ENCODE data around the gene USP7.
A peak's percentile ranks its signal among the peaks of the same experiment; 100 is the strongest.
"Not testable (repeated sequence)": the region's sequence is repeated elsewhere in the genome, so short reads cannot be mapped to it uniquely, and the experiment has no call there.

USP7 gene

DNA sequence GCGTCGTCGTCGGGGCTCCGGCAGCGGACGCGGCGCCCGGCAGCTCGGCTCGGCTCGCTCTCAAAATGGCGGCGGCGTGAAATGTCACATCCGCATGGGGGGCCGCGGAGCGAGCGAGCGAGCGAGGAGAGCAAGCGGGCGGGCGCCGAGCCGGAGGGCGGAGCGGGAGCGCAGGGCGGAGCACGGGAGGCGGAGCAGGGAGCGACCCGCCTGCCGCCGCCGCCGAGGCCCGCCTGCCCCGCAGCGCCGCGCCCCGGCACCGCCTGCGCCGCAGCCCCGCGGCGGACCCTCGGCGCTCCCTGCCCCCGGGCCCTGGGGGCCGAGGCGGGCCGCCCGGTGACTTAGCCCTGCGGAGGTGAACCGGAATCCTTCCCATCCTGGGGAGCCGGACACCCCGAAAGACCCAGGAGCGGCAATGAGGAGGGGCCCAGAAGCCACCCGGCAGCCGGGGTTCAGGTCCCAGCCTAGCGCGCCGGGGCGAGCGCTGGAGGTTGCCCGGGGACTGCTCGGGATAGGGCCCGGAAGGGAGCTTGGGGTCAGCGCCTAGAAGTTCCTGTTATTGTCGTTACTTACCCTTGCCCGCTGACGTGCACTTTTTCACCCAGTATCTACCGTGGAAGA is at the start of gene USP7:
Gene USP7 (minus strand): TSS at position 86 of the 621 bp plus-strand sequence. CDS start 621 bp downstream, outside the sequence.
- DNase-seq = peak; percentile 88

- DNase-seq = no peak
These were observed 49.8 kb upstream of the USP7 start for GRCh38 chr16:9013508-9013864.

- DNase-seq = no peak
These were observed 49.3 kb upstream of the USP7 start for GRCh38 chr16:9012848-9013507.

DNA sequence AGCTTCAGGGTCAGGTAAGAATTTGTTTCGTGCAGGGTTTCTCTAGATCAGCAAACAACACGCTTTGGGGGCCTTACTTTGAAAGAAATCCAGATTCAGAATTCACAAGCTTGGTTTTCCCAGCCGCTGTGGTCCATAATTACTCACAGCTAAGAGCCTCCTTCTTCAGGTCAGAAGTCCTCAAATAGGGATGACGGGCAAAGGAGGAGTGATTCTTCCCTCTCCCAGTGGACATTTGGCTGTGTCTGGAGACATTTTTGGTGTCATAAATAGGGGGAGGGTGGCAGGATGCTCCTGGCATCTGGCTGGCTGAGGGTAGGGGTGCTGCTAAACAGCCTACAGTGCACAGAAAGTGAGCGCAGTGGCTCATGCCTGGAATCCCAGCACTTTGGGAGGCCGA is 48.6 kb upstream of the USP7 start:
- DNase-seq = no peak

DNA sequence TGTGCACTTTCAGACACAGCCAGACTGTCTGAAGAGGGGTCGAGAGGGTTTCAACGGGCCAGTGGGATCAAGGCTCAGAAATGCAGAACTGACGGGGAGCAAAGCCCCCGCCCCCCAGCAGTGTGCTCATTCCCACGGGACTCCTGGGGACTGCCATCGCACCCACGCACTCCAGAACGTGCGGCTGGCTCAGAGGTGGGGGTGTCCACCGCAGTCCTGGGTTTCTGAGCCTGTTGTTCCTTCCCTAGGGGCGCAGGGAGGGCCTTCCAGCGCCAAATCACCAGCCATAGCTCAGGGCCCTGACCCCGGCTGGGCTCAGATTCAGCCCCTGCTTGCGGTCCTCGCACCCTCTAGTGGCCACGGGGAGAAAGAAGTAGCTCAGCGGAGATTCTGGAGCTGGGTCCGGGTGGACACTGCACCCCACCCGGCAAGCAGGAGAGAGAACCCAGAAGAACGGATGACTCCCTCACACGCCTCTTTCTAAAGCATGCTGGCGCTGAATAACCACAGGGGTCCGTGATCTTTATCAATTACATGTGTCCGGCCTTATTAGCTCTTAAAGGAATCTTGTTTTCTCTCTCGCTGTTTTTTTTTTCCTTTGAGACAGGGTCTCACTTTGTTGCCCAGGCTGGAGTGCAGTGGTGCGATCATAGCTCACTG is 45.0 kb upstream of the USP7 start:
- peak; percentile 57 for DNase-seq

DNA sequence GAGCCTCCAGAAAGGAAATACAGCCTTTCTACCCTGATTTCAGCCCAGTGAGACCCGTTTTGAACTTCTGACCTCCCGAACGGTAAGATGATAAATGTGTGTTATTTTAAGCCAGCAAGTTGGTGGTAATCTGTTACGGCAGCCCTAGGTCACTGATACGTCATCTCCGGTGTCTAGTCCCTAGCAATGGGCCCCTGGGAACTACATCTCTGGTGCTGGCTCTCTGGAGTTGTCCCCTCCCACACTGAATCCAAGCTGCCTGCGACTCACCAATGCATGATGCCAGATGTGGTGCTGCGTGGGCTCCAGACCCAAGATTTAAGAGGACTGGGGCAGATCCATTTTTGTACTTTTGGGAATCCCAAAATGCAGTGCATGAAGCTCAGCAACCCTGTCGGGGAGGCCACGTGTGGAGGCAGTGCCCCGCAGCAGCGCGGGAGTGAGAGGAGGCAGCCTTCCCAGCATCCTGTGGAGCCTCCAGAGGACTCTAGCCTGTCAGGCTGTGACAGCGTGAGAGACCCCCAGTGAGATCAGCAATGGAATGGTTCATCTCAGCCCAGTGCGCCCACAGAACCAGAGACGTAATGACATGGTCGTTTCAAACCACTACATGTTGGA is 43.6 kb upstream of the USP7 start:
- no peak for DNase-seq

DNA sequence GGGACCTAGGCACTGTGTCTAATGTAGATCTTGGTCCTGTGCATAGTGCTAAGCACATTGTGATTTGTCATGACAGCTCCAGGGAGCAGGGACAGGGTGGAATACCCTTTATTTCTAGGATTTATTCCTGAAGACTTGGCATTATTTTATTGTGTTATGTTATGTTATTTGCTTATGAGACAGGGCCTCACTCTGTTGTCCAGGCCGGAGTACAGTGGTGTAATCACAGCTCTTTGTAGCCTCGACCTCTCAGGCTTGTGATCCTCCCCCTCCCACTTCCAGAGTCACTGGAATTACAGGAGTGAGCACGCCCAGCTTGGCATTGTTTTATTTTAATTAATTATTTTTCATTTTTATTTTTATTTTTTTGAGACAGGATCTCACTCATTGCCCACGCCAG is 40.5 kb upstream of the USP7 start:
- DNase-seq = no peak

GRCh38 chr16:9003763-9004162 is 40.1 kb upstream of the USP7 start:
- no peak for DNase-seq

GRCh38 chr16:9003322-9003721 is 39.6 kb upstream of the USP7 start:
- DNase-seq = no peak

GRCh38 chr16:9002042-9002441 is 38.3 kb upstream of the USP7 start:
- DNase-seq = no peak

GRCh38 chr16:9000664-9001063 is 37.0 kb upstream of the USP7 start:
- no peak for DNase-seq

- no peak for DNase-seq
These were observed 36.1 kb upstream of the USP7 start for GRCh38 chr16:8999800-9000199.

- DNase-seq = no peak
These were observed 34.4 kb upstream of the USP7 start for GRCh38 chr16:8998108-8998507.

- no peak for DNase-seq
These were observed 33.2 kb upstream of the USP7 start for GRCh38 chr16:8996891-8997290.

DNA sequence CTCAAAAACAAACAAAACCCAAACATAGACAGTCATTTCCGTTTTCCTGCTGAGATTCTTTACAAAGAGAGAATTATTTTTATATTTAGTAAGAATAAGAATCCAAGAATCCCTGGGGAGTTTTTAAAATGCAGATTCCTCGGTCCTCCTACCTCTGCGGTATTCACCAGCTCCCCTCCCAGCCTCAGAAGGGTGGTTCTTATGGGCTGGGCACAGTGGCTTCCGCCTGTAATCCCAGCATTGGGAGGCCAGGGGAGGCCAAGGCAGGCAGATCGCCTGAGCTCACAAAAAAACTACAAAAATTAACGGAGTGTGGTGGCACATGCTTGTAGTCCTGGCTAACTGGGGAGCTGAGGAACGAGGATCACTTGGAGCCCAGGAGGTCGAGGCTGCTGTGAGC is 26.7 kb upstream of the USP7 start:
- DNase-seq = no peak

GRCh38 chr16:8989099-8989878 is 25.6 kb upstream of the USP7 start:
- no peak for DNase-seq

DNA sequence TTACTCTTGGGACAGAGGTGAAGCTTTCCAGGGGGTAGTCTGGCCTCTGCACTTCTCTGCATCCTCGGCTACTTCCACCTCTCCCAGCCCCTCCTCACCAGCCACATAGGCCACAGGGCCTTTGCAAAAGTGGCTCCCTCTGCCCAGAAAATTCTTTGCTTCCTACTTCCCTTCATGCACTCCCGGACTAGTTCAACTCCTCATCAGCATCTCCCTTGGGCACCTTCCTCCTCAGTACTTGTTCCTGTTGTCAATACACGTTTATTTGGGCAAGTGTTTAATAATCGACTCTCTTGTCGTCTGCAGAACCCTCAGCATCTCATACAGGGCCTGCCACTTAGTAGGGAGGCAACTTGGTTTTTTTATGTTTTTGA is 23.1 kb upstream of the USP7 start:
- DNase-seq = no peak

DNA sequence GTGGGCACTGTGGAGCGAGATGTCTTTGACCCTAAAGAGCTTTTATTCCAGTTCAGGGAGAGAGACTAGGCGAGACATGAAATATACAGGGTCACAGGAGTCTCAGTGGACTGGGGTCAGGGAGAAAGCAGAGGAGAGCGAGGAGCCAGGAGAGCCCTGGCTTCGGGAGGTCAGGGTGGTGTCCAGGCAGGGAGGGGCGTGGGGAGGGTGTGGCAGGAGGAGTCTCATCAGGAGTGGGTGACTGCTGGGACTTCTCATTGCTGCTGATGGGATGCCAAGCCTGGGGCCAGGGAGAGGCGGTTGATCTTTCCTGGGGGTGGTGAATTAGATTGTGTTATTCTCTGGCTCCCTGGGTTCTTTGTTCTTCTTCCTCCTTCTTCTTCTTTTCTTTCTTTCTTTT is 22.4 kb upstream of the USP7 start:
- no peak for DNase-seq

- no peak for DNase-seq
These were observed 19.1 kb upstream of the USP7 start for GRCh38 chr16:8982816-8983215.

DNA sequence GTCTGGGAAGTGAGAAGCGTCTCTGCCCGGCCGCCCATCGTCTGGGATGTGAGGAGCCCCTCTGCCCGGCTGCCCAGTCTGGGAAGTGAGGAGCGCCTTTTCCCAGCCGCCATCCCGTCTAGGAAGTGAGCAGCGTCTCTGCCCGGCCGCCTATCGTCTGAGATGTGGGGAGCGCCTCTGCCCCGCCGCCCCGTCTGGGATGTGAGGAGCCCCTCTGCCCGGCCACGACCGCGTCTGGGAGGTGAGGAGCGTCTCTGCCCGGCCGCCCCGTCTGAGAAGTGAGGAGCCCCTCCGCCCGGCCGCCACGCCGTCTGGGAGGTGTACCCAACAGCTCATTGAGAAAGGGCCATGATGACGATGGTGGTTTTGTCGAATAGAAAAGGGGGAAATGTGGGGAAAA is 18.2 kb upstream of the USP7 start:
- not testable (repeated sequence) for DNase-seq

DNA sequence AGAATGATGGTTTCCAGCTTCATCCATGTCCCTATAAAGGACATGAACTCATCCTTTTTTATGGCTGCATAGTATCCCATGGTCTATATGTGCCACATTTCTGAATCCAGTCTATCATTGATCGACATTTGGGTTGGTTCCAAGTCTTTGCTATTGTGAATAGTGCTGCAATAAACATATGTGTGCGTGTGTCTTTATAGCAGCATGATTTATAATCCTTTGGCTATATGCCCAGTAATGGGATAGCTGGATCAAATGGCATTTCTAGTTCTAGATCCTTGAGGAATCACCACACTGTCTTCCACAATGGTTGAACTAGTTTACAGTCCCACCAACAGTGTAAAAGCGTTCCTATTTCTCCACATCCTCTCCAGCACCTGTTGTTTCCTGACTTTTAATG is 12.5 kb upstream of the USP7 start:
- not testable (repeated sequence) for DNase-seq

- no peak for DNase-seq
These were observed 11.3 kb upstream of the USP7 start for GRCh38 chr16:8975039-8975438.

DNA sequence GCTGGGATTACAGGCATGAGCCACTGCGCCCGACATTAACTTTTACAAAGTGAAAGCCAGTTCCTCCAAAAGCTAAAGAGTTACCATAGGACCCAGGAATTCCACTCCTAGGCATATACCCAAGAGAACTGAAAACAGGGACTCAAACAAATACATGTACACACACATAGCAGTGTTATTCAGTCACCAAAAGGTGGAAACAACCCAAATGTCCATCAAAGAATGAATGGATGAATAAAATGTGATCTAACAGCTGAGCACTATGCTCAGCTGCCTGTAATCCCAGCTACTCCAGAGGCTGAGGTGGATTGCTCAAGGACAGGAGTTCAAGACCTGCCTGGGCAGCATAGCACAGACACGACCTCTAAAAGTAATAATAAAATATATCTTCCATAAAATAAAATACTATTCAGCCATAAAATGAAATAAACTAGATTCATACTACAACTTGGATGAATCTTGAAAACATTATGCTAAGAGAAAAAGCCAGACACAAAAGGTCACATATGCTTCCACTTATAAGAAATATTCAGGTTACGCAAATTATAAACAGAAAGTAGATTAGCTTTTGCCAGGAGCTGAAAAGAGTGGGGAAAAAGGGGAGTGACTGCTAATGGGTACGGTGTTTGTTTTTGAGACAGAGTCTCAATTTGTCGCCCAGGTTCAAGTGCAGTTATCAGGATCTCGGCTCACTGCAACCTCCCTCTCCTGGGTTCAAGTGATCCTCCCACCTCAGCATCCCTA is 9.3 kb upstream of the USP7 start:
- no peak for DNase-seq

Data from CD4-positive, alpha-beta T cell treated with Interleukin-4 for 4 hours (primary cell).